T follicular helper cell (primary cell): Measurements from ENCODE around the gene SPRY4.
"Not testable (repeated sequence)": the region's sequence is repeated elsewhere in the genome, so short reads cannot be mapped to it uniquely, and the experiment has no call there.

Source experiments
- DNase-seq: peaks from one replicate; pipeline ENCODE4 v3.0.0-alpha.2; 2020; ENCODE audit warnings: low read depth
- total RNA-seq, 2 experiments: gene quantifications; one replicate each; lab custom pipeline; 2026; lab: John Stamatoyannopoulos, UW

The SPRY4 gene, protein sequence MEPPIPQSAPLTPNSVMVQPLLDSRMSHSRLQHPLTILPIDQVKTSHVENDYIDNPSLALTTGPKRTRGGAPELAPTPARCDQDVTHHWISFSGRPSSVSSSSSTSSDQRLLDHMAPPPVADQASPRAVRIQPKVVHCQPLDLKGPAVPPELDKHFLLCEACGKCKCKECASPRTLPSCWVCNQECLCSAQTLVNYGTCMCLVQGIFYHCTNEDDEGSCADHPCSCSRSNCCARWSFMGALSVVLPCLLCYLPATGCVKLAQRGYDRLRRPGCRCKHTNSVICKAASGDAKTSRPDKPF
- 0.06 to 8.7 reads per million in 2 experiments for total RNA-seq

DNA sequence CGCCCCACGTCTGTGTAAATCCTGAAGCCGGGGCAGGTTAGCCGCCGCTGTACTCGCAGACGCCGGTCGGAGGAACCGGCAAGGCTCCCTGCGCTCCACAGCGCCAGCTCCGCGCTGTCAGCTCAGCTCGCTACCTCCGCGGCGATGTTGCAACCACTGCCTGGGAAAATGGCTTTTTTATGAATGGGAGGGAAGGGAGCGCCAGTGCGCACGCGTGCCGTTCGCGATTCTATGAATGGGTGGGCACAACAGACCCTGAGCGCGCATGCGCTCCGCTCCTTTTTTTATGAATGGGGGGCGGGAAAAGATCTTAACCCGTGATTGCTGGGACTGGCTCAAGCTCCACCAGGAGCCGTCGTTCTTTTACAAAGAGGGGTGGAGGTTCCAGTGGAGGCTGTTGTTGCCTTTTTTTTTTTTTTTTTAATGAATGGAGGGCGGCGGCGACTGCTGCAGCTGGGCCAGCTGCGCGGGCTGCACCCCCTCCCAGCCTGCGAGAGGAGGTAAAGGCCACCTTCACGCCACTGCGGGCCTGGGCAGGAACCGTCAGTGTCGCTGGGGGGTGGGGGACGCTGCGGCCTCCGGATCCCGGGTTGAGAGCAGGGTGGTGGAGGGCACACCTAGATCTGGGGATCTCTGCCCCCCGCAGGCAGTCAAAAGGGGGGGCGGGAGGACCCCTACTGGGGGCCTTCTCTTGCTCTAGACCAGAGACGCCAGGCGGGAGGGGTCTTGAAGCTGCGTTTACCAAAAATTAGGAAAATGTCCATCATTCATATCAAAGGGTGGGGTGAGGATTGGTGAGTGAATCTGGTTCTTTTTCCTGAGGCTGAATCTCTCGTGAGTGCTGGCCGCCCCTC, at the start of gene SPRY4:
TSS of gene SPRY4 (minus strand) at position 151 of the 854 bp plus-strand sequence. CDS start 9,913 bp downstream, outside the sequence.
- peak; percentile 49 for DNase-seq

DNA sequence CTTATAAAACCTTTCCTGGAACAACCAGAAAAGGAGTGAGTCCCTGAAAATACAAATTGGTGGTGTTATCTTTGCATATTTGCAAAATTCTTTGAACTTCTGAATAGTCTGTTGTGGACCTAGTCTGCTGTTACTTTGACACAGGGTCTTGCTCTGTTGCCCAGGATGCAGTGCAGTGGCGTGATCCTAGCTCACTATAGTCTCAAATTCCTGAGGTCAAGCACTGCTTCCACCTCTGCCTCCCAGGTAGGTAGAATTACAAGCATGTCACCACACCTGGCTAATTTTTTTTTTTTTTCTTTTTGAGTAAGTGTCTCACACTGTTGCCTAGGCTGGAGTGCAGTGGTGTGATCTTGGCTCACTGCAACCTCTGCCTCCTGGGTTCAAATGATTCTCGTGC, 43.7 kb upstream of the SPRY4 start:
- no peak for DNase-seq

DNA sequence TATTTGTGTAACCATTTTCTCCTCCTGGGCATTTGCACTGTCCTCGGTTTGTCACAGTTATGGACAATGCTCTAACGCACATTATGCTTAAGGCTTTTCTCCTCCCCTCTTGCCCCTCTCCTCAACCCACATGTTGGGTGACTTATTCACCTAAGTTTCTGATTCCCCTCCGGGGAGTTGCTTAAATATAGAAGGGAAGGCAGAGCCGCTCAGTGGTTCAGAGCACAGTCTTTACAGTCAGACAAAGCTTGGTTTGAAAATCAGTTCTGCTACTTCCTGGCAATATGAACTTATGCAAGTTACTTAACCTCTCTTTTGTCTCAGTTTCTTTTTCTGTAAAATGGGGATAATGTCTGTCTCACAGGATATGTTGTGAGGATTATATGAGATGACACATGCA, 41.2 kb upstream of the SPRY4 start:
- no peak for DNase-seq

DNA sequence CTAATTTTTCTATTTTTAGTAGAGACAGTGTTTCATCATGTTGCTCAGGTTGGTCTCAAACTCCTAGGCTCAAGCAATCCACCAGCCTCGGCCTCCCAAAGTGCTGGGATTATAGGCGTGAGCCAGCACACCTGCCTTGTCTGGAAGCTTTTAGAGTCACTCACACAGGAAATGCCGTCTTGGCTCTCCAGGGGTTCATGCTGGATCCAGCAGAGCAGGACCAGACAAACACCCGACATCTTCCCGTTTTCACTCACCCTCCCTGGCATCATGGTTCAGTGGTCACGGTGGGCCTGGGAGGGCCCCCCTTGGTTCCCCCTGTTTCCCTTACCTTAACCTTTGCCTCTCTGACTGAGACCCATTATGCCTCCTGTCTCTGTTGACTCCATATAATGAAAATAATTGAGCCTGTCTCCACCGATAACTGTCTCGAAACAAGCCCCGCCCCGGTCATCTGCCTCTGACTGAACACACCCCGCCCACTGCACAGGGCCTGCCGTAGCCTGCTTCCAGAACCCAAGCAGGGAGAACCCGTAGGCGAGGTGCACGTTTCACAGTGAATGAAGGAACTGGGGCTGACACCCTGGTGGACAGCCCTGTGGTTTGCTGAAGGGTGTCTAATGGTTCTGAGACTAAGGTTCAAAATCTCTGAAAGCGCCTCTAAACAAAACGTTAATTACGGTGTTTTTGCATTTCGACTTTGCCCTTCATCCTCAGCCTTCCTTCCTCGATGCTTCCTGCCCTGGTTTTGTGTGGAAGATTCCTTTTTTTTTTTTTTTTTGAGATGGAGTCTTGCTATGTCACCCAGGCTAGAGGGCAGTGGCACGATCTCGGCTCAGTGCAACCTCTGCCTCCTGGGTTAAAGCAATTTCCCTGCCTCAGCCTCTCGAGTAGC, 39.7 kb upstream of the SPRY4 start:
- DNase-seq: no peak

DNA sequence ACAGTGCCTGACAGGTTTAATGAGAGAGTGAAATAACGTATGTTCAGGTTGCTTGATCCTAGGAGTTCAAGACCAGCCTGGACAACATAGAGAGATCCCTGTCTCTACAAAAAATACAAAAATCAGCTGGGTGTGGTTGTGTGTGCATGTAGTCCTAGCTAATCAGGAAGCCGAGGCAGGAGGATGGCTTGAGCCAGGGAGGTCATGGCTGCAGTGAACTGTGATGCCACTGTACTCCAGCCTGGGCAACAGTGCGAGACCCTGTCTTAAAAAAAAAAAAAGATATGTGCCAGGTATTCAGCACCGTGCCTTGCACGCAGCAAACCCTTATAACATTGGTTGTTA, 38.8 kb upstream of the SPRY4 start:
- no peak for DNase-seq

DNA sequence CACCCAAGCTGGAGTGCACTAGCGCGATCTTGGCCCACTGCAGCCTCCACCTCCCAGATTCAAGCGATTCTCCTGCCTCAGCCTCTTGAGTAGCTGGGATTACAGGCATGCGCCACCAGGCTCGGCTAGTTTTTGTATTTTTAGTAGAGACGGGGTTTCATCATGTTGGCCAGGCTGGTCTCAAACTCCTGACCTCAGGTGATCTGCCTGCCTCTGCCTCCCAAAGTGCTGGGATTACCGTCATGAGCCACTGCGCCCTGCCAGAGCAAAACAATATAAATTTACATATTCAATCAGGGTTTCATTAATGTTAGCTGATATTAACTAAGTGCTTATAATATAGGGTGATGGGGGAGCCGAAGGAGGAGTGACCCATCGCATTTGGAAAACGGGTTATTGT, 37.4 kb upstream of the SPRY4 start:
- DNase-seq: not testable (repeated sequence)

DNA sequence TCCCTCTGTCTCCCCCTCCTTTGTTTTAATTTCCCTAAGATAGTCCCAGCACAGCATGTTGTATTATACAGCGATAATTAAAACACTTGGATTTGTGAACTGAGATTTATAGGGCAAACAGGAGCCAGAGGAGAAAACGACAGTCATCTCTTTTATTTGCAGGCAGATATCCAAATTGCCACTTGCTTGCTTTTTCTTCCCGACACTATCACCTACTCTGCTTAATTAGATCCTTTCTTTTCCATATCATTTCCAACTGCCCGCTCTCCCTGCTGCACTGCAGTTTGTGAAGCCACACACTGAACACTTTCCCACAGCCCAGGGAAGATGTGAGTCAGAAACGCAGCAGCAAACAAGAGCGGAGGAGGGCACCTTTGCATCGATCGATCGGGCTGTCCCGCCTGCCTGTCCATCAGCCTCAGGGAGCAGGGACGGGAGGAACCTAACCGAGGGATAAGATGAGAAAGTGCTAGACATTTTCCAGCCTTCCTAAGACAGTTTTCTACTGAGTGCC, 35.8 kb upstream of the SPRY4 start:
- DNase-seq: no peak

DNA sequence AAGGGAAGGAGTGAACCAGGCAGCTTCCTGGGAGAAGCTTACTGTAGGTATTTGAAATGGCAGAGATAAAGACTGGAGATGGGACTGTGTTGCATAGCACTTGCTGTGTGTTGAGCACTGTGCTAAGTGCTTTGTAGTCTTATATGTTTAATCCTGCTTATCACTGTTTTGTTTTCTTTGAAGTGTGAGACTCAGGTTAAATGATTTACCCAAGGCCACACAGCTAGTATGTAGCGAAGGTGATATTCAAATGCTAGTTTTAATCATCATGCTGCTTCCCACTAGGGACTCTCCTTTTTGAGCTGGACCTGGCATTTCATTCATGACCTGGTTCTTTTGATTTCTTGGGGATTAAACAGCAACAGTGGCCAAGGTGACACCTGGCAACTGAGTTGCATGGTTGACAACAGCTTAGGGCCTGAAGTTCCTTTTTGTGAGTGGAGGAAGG, 35.3 kb upstream of the SPRY4 start:
- DNase-seq: no peak

DNA sequence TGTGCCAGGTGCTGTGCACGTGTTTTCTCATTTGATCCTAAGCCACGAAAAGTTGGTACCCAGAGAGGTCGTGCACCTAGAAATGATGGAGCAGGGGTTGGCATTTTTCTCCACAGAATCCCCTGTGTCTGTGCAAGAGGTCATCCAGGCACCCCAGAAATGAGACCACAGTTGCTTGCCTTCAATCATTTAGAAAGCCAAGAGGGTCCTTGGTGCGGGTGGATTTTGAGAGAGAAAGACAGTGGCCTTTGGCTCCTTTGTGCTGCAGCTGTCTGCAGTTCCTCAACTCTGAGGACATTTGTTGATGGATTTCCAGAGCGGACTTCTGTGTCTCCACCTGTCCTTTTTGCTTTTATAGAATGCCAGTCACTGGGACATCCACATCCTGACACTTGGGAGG, 33.8 kb upstream of the SPRY4 start:
- DNase-seq: no peak

DNA sequence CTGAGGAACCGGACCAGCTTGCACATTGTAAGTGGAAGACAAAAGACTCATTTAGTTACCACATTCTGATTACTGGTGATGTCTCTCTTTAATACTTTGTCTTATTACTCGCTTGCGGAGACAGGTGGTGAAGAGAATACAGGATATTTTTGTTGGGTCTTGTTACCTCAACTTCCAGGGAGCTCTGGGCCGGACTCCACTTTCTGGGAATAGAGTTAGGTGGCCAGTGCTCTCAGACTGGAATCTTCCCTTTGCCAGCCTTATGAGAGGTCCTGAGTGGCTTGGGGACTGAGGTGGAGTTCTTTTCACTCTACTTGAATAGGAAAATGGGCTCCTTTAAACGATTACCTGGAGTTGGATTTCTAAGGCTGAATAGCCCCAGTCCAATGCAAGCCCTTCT, 33.3 kb upstream of the SPRY4 start:
- DNase-seq: no peak

DNA sequence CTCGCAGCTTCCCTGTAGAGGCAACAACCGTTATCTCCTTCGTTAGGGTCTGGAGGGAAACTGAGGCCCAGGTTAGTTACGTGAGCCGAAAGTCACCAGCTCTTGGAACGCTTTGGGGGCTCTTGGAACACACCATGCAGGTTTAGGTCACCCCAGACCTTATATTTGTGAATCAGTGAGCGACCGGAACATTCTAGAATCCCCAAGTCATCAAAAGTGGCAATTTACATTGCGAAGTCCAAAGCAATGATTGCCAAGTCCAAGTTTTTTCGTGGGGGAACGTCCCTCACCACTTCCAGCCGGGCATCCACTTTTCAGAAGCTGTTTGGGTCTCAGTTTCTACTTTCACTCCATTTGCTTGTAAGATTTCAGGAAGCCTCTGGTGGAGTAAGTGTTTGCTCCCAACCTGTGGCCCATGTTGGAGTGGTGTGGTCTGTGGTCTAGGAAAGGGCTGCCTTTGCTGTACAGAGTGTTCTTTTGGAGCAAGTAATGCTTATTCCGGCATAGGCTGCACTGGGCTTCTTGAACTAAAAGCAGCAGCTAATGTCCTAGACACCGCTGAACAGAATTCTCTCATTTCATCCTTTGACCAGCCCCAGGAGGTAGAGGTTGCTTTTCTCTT, 32.8 kb upstream of the SPRY4 start:
- DNase-seq: no peak

DNA sequence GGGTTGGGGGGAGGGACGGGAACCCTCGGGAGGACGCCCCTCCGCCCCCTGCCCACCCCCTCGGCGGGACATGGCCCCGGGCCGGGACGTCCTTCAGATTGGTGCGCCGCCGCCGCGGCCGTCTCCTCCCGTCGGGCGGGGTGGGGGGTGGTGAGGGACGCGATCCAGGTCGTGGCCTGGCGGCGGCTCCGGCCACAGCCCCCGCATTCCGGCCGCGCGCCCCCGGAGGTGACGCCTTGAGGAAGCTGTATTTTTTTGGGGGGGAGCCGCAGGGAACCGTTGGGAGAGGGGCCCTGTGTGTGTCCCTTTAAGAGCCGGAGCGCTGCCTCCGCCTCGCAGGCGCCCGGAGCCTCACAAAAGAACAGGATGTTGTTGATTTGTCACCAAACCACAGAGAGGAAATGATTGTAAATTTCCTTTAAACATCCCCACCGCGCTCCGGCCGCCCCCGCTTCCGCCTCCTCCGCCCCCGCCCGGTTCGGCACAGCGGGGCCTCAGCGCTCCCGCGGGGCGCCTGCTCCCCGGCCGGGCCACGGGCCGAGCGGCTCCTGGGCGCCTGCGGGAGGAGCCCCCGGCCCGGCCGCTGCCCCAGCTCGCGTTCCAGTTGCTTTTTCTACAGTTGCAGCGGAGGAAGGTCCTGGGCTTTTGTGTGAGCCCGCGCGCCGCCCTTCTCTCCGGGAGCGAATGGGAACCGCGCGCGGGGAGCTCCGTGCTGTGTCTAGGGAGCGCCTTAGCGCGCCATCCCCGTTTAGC, 32.1 kb upstream of the SPRY4 start:
- peak; percentile 75 for DNase-seq

DNA sequence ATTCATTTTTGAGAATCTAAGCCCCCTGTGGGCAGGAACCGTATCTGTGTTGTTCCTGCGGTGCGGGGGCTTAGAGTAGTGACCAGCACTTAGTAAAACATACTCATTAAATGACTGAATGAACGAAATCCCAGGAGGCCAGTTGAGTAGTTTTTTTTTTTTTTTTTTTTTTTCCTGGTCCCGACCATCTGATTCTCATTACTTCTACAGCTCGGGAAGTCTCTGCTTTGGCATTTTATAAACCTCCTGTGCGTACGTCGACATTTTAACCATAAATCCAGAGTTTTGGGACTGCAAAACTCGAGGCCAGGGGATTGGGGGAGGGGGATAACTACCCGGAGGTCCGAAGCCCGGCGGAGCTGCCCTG, 31.5 kb upstream of the SPRY4 start:
- DNase-seq: no peak

DNA sequence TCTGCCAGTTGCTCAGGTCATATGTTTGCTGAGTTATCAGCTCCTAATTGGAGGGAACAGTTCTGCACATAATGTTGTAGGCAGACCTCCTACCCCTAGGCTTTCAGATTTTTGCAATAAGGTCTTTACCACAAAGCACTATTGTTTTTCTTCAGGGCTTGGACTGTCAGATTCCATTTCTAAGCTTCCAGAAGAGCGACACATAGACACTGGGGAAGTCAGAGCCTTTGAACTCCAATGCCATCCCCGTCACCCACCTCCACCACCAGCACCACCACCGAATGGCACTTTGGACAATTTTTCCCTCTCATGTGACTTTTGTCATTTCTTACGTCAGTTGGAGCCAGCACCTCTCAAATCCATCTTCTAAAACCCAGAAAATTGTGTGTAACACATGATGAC, 28.3 kb upstream of the SPRY4 start:
- DNase-seq: no peak

DNA sequence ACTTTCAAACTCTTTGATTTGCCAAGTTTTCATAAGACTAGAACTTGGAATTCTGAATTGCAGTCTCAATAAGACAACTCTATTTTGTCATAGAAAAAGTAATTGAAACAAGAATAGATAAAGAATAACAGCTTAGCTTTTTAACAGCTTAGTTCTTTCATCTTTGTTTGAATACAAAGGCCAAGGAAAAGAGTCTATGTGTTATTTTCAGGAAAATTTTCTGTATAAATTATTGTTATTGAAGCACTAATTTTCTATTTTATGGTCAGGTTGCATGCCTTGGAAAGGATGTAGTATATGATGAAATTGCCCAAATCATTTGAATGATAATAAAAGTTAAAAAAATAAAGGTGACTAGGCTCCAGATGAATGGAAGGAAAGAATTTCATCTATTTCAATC, 25.2 kb upstream of the SPRY4 start:
- DNase-seq: no peak

DNA sequence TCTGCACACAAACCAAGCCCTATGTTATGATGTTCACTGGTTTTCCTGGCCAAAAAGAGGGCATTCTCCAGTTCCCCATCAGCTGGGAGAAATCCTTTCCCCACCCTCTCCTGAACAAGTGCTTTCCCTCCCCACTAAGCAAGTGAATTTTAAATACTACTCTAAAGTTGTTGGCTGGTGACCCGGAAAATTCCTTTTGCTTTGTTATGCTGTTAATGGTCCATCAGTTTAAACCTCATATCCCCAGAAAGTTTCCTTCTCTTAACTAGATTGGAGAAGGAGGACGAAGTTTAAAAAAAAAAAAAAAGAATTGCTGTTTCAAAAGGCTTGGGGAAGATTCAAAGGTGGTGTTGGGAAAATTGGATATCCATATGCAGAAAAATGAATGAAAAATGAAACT, 21.9 kb upstream of the SPRY4 start:
- DNase-seq: no peak

DNA sequence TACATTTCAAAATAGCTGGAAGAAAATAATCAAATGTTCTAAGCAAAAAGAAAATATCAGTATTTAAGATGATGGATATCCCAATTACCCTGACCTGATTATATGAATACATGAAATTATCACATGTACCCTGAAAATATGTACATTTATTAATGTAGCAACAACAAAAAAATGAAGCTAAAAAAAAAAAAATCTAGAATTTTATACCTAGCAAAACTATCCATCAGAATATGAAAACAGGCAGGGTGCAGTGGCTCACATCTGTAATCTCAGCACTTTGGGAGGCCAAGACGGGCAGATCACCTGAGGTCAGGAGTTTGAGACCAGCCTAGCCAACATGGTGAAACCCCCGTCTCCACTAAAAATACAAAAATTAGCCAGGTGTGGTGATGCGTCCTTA, 20.1 kb upstream of the SPRY4 start:
- not testable (repeated sequence) for DNase-seq

DNA sequence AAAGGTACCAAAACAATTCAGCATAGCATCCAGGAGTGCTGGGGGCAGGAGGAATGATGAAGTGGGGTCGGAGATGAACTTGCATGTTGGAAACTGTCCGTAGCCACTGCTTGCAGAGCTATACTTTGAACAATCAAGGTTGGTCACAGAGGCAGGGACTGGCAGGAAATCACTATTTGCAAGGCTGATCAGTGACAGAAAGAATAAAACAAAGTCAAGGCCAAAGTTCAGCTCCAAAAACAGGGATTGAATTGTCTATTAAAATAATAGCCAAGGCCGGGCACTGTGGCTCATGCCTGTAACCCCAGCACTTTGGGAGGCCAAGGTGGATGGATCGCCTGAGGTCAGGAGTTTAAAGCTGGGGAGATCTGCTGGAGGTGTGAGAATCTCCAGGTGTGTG, 18.7 kb upstream of the SPRY4 start:
- DNase-seq: no peak

DNA sequence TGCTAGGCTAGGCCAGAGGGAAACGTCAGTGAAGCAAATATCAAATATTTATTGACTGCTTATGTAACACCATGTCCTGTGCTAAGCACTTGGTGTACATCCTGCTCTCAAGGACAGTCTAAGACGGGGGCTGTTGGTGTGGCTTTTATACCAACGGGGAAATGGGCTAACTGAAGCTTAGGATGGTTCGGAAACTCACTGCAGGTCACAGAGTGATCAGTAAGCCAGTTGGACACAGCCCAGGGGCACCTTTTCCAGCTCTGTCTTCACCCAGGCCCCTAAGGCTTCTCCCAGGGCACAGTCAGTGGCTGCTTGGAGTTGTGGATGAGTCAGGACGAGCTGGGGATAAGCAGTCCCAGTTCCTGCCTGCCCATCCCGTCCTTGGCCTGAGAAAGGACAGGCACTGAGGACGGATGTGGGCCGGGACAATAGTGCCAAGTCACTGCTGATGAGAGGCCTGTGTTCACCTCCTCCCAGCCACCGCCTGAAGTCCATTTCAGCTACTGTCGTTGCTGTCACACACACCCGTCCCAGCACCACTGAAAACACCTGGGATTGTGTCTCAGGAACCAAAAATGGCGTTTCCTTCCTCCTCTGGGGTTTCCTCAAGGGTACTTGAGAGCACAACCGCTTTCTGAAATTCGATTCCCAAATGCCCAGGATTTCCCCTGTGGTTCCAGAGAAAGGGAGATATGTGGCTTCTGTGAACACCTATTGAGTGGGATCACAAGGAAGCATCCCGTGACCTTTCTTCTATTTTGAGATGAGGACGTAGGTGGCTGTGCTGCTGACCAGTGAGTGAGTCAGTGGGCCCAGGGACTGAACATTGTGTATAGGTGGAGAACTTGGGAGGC, 17.5 kb upstream of the SPRY4 start:
- no peak for DNase-seq

DNA sequence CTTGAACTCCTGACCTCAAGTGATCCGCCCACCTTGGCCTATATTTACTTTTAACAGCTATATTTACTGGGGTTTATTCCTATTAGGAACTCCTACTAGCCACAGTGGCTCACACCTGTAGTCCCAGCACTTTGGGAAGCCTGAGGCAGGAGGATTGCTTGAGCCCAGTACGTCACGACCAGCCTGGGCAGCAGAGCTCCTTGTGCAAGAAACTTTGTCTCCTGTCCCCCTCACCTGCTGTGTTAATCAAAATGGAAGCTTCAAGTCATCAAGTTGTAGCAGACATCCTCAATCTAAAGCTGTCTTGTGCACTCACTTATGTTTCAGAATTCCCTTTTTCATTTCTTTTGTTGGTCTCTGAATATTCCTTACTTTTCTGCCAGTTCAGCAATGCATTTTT, 15.0 kb upstream of the SPRY4 start:
- DNase-seq: no peak
